HG03565 (cell line): ENCODE data around the gene ALMS1.
"Not testable (repeated sequence)": the region's sequence is repeated elsewhere in the genome, so short reads cannot be mapped to it uniquely, and the experiment has no call there.

Experiments used
- ATAC-seq: cut with Tn5 transposase; IDR thresholded peaks from one replicate; pipeline ENCODE4 v1.9.1; 2021; ENCODE audit warnings: mild to moderate bottlenecking, moderate library complexity; ENCODE audit not compliant: unreplicated experiment

Gene ALMS1

DNA sequence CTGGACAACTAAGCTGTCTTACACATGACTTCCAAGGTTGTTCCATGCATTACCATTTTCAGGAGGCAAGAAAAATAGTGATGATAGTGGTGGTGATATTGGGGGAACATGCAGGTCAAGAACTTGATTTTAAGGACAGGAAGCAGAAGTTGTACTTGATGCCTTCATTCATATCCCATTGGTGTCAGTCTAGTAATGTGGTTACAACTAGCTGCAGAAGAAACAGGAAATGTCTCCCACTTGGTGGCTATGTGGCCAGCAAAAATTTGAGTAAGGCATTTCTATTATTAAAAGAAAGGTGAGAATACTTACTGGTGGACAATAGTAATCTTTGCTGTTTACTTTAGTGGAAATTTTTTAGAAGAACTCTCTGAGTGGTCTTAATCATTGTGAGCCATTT lies 103.4 kb downstream of the ALMS1 start:
- no peak for ATAC-seq

DNA sequence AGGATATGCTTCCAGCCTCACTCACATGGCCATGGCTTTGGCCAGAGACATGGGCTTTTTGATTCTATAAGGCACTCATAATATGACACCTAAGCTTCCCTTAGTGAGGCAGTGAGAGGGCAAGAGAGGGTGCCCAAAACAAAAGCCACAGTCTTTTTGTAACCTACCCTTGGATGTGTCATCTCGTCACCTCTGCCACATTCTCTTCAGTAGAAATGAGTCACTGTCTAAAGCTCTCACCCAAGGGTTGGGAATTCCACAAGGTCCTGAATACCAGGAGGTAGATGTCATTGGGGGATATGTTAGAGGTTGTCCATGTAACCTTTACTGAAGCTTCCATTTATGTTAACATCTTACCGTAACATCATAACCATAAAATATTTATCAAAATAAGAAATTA lies 108.4 kb downstream of the ALMS1 start:
- ATAC-seq: no peak

DNA sequence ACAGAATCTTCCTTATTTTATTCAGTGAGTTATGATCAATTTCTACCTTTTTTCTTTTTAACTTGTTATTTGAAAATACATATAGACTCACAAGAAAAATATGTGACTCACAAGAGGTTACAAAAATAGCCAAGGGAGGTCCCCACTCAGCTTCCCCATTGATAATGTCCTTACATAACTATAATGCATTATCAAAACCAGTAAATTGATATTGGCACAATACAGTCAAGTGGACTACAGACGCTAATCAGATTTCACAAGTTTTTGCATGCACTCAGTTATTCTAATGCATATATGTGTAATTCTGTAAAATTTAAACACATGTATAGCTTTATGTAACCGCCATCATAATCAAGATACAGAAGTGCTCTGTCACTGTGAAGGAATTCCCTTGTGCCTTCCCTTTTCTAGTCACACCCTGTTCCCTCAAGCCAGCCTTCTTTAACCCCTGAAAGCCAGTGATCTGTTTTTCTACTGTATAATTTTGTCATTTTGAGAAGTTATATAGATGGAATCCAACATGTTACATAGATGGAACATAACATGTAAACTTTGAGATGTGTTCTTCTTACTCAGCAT lies 118.4 kb downstream of the ALMS1 start:
- ATAC-seq: no peak

DNA sequence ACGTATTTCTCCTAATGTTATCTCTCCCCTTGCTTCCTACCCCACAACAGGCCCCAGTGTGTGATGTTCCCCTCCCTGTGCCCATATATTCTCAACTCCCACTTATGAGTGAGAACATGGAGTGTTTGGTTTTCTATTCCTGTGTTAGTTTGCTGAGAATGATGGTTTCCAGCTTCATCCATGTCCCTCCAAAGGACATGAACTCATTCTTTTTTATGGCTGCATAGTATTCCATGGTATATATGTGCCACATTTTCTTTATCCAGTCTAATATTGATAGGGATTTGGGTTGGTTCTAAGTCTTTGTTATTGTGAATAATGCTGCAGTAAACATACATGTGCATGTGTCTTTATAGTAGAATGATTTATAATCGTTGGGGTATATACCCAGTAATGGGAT lies 119.2 kb downstream of the ALMS1 start:
- not testable (repeated sequence) for ATAC-seq

DNA sequence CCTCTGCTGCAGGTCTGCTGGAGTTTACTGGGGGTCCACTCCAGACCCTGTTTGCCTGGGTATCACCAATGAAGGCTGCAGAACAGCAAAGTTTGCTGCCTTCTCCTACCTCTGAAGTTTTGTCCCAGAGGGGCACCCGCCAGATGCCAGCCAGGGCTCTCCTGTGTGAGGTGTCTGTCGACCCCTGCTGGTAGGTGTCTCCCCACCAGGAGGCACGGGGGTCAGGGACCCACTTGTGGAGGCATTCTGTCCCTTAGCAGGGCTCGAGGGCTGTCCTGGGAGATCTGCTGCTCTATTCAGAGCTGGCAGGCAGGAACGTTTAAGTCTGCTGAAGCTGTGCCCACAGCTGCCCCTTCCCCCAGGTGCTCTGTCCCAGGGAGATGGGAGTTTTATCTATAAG lies 124.8 kb downstream of the ALMS1 start:
- not testable (repeated sequence) for ATAC-seq

DNA sequence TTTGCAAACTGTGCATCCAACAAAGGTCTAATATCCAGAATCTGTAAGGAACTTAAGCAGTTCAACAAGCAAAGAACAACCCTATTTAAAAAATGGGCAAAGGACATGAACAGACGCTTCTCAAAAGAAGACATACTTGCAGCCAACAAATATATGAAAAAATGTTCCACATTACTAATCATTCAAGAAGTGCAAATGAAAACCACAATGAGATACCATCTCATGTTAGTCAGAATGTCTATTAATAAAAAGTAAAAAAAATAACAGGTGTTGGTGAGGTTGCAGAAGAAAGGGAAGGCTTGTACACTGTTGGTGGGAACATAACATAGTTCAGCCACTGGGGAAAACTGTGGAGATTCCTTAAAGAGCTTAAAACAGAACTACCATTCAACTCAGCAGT lies 130.4 kb downstream of the ALMS1 start:
- ATAC-seq: no peak

DNA sequence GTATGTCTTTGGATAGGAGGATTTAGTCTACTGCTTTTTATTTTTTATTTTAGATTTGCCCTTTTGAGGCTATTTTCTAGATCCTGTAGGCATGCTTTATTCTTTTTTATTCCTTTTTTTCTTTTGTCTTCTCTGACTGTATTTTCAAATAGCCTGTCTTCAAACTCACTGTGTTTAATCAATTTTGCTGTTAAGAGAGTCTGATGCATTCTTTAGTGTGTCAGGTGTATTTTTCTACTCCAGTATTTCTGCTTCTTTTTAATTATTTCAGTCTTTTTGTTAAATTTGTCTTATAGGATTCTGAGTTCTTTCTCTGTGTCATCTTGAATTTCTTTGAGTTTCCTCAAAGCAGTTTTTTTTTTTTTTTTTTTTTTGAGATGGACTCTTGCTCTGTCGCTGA lies 143.1 kb downstream of the ALMS1 start:
- ATAC-seq: no peak

DNA sequence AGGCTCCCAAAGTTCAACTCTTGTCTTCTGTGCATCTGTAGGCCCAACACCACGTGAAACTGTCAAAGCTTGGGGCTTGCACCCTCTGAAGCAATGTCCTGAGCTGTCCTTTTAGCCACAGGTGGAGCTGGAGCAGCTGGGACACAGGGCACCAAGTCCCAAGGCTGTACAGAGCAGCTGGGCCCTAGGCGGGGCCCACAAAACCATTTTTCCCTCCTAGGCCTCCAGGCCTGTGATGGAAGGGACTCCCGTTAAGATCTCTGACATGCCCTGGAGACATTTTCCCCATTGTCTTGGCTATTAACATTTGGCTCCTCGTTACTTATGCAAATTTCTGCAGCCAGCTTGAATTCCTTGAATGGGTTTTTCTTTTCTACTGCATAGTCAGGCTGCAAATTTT lies 145.1 kb downstream of the ALMS1 start:
- ATAC-seq: not testable (repeated sequence)

DNA sequence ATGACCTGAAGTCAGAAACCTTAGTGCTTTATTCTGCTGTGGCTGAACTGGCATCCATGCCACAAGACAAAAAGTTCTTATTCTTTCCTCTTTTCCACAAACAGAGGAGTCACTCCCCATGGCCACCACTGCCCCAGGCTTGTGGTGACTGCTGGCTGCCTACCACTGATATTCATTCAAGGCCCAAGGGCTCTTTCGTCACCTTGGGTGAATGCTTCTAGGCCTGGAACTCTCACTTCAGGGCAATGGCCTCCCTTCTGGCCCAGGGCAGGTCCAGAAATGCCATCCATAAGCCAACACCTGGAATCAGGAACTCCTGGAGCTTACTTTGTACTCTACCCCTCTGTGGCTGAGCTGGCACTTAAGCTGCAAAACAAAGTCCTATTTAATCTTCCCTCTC lies 146.7 kb downstream of the ALMS1 start:
- ATAC-seq: no peak

DNA sequence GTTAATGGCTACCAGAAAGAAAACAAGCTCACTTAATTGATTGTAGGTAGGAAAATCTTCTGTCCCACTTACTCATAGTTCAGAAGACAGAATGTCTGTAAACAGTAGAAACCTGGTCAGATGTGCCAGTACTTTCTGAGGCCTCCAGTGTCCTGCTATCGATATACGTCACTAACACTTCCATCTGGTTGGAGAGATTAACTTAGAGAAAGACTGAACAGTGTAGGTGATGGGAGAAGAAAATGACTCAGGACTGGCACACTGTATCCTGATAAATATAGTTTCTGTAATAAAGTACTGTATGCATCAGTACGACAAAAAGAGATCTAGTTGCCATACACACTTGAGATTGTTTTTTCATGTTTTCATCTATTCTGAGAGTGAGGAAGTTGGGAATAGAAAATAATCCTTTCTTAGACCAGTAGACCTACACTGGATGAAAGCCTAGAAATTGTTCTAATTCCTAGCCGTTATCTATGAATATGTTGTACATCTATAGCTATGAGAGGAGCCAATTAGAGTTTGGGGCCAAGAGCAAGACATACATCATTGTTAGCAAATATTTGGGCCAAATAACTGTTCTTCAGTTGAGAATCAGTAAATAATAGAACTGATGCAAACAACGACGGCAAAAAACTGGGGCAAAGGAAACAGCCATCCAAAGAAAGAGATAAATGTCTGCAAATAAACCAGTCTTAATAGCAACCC lies 150.7 kb downstream of the ALMS1 start:
- ATAC-seq: no peak

DNA sequence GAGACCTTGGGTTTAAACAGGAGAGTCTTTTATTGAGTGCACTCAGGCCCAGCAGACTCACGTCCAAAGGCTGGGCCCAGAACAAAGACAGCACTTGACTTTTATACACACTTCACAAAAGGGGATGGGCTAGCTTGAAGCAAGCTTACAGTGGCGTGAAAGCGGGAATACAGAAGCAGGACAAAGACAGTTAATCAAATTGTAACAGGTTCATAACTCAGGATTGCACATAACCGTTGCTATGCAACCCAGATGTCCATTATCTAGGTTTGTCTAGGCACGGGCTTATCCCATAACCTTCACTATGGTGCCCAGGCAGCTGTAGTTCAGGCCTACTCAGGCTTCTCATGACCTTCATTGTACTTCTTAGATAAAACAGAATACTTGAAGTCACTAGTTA lies 175.2 kb downstream of the ALMS1 start:
- ATAC-seq: not testable (repeated sequence)

DNA sequence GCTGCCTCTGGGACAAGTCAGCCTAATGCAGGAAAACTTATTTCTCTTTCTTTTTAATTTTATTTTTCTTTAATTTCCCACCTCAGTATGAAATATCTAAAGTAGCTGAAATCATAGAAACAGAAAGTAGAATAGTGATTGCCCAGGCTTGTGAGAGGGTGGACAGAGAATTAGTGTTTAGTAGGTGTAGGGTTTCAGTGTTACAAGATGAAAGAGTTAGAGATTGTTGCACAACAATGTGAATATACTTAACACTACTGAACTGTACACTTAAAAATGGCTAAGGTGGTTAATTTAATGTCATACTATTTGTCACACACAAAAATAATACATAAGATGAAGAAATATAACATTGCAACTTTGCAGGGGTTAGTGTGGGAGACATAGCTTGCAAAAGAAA lies 175.8 kb downstream of the ALMS1 start:
- ATAC-seq: no peak

DNA sequence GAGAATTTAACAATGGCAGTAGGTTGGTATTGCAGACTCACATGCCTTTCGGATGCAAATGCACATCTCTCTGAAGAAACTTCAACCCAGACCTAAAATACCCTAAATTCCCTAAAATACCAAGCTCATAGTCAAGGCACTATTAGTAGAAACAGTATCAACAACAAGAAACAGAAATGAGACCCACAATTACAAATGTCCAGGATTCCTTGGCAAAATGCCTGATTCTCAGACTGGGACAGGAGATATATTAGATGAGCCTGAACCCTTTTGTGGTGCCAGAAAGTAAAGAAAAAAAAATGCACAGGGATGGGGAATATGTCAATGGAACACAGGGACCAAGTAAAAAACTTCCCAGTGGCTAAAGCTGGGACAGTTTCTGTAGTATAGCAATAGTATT lies 179.3 kb downstream of the ALMS1 start:
- no peak for ATAC-seq

DNA sequence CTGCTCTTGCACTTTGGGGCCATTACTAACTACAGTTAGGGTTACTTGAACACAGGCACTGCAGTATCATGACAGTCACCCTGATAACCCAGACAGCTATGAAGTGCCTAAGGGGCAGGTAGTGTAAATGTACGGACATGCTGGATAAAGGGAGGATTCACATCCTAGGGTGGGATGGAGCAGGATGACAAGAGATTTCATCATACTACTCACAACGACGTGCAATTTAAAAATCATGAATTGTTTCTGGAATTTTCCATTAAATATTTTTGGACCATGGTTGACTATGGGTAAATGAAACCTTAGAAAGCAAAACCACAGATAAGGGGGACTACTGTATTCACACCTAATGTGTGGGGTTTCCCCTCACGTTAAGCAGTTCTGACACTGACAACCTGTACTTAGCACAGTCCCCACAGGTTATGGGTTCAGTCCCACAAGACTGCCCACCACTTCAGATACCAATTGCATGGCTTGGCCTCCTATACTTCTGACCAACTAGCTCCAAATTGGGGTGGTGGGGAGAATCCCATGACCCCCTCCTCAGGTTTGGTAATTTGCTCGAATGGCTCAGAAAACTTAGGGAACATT lies 180.7 kb downstream of the ALMS1 start:
- no peak for ATAC-seq

DNA sequence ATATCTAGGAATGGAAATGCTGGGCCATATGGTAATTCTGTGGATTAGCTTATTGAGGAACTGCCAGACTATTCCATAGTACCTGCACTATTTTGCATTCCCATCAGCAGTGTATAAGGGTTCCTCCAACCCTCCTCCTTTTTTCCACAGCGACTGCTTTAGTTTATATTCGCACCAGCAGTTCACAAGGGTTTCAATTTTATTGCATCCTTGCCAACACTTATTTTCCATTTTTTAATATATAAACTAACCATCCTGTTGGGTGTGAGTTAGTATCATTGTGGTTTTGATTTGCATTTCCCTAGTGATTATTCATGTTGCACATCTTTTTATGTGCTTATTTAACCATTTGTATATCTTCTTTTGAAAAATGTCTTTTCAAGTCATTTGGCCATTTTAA lies 189.6 kb downstream of the ALMS1 start:
- no peak for ATAC-seq

DNA sequence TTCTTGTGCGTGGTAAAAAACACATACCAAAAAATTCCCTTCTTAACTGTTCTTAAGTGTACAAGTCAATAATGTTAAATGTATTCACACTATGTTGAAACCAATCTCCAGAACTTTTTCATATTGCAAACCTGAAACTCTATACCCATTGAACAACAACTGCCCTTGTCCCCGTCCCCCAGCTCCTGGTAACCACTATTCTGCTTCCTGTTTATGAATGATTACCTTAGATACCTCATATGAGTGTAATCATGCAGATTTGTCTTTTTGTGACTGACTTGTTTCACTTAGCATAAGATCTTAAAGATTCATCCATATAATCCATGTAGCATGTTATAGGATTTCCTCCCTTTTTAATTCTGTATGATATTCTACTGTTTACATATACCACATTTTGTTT lies 196.7 kb downstream of the ALMS1 start:
- no peak for ATAC-seq

DNA sequence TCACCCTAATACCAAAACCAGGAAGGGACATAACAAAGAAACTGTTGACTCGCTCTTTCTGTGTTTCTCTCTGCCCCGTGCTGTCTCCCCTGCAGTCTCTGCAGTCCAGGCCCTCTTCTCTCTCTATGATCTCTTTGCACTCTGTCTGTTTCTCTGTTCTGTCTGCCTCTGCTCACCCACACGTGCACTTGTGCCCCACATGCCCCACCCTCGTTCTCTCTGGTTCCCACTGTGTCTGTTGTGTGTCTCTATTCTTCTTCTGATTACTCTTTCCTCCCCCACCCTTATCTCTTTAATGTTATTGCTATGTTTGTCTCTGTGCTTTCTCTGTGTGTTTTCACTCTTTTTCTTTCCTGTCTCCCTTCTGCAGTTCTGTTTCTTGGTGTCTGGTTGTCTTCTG lies 202.5 kb downstream of the ALMS1 start:
- ATAC-seq: no peak

DNA sequence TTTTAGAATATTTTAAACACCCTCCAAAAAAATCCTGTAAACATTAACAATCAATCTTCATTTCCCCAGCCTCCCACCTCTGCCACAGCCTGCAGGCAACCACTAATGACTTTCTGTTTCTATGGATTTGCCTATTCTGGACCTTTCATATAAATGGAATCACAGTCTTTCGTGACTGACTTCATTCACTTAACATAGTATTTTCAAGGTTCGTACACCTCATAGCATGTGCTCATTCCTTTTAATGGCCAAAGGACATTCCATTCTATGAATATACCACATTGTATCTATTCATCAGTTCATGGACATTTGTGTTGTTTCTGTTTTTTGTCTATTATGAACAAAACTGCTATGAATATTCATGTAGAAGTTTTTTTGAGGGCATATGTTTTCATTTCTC lies 208.0 kb downstream of the ALMS1 start:
- ATAC-seq: no peak

DNA sequence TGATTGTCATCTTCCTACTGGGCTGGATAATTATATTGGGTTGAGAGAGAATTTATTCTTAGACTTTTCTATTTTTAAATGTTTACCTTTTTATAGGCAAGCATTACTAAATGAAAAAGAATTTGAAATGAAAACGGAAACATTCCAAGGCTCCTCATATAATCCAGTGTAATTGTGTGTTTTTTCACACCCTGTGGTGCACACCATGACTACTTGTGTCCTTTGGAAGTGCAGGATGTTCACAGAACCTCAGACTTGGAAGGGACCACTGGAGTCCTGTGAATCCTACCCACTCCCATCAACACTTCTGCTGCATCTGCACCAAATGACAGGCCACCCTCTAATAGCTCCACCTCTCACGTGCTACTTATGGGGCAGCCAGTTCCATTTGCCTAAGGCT lies 208.6 kb downstream of the ALMS1 start:
- ATAC-seq: no peak

DNA sequence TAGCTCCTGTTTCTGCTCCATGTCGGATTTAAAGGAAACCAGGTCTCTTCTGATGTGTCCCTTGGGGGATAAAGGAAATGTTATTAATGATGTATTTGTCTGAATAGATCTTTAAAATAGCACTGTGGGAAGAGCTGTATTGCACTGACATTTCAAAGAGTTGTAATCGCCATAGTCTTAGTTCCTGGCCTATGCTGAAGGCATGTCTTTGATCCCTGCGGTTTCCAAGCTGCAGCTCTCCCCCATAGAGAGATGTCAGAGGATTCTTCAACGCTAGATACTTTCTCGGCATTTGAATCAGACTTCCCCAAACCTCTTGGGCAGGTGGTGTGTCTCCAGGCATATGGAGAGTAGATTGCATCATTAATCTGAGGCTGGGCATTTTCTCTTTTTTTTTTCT lies 216.1 kb downstream of the ALMS1 start:
- no peak for ATAC-seq

DNA sequence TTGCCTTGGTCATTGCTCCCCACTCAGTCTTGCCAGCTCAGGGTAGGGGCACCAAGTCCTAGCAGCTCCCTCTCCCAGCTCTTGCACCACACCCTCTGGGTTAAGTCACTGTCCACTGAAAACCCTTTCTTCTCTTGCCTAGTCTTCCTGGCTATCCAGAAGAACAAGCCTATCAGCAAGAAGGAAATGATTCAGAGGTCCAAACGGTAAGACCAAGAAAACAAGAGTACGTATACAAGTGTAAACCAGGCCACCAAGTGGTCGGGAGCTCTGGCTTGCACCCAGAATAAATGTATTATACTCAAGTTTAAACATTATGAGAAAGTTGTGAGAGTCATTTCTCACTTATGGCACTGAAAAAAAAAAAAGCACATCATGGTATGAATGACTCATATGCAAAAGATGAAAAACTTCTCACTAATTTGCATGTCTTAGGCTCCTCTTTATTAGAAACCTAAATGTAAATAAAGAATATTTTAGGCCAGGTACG lies 217.5 kb downstream of the ALMS1 start:
- peak; percentile 56 for ATAC-seq

DNA sequence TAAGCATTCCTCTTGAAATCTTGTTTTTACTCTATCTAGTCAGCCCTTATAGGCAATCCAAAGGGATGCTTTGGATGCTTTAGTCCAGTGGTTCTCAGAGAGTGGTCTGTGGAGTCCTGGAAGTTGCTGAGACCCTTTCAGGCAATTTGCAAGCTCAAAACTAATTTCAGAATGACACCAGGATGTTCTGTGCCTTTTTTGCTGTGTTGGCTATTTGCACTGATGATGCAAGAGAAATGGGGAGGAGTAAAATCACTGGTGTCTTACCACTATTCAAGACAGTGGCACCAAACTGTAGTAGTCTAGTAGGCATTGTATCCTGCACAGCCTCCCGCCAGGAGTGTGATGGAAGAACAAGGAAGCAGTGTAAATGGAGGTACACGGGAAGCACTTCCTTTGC lies 219.0 kb downstream of the ALMS1 start:
- ATAC-seq: not testable (repeated sequence)
